ENCODE data around the gene UTS2B.

The UTS2B gene

GRCh38 chr3:191269289-191270085, 60.8 kb downstream of the UTS2B start:
- peak; percentile 57 for DNase-seq

DNA sequence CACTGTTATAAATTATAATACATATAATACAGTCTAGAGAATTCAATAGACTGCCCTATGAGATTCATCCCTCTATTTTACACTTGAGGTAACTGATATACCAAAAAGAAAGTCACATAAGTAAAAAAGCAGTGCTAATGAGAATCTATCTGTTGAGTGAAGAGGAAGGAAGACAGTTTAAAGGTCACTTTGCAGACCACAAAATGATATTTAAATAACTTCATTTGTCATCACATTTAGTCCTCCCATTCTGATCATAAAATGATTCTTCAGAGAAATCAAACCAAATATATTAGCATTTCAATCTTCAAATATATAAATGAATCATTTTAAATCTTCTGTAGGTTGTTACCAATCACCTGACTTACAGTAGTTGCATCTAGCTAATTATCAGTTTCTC, 61.6 kb downstream of the UTS2B start:
- no peak for DNase-seq

GRCh38 chr3:191263850-191264249, 66.5 kb downstream of the UTS2B start:
- DNase-seq = no peak

DNA sequence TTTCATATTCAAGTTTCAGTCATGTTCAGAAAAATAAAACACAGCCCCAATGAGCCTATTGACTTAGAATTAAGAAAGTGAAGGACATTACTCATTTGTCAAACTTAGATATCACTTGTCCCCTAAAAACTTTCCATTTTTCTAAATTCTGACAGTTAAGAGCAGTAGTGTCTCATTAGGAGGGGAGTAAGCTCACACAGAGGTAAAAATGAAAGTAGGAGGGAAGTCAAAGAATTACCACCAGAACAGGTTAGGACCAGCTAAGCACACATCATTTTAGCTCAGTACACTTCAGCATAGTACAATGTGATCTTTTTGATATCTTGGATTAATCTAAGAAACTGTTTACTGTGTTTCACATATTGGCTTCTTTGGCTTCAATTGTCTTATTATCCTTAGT, 67.0 kb downstream of the UTS2B start:
- no peak for DNase-seq

- DNase-seq = peak; percentile 15
Measured at GRCh38 chr3:191262650-191263049, 67.7 kb downstream of the UTS2B start.

GRCh38 chr3:191261304-191261638, 69.1 kb downstream of the UTS2B start:
- DNase-seq = no peak

DNA sequence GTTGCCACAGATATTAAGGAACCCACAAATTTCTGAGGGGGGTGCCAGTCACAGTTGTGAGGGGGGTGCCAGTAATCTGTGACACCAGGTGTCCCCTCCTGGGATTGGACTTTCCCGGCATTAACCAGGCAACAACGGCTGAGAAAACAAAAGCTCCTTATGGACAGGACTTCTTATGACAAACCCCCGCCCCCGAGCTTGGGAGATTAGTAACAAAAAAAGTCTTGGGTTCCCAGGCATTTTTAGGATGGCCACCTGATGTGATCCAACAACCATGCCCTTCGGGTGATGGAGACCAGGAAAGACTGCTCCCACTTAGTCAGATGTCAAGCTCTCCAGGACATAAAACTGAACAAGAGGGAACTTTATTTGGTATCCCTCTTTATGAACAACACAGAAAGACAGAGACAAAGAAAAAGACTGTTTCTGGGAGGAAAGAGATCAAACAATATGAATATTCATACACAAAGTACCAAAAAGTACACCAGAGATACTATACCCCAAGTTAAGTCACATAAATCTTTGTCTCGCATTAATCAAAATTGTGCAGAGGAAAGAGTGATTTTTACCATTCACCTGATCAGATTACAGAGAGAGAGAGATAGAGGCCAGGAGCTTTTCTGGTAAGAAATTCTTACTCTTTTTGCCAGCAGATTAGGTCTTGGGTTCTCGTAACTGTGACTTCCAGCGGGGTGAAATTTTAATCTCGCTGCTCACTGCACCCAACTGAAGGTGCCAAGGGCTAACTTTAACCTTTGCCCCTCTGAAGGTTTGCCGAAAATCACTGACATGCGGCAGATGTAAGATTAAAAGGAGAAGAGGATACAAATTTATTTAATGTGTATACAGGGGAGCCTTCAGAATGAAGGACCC, 69.7 kb downstream of the UTS2B start:
- no peak for DNase-seq

DNA sequence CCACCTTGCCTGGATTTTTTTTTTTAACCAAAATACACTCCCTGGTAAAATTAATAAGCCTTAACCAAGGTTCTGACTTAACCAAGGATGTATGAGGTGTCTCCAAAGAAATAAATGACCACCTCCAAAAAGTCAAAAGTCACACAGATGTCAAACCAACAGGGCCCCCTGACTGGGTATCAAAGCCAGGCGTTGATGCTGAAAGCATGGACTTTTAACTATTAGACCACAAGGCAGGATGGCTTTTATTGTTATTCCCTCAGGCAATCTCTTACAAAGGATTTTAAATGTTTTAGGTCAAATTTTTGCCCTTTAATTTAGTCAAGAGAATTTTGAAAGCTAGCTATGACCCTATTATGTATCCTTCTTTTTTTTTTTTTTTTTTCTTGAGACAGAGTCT, 70.8 kb downstream of the UTS2B start:
- DNase-seq = no peak

GRCh38 chr3:191257286-191257685, 73.0 kb downstream of the UTS2B start:
- no peak for DNase-seq

DNA sequence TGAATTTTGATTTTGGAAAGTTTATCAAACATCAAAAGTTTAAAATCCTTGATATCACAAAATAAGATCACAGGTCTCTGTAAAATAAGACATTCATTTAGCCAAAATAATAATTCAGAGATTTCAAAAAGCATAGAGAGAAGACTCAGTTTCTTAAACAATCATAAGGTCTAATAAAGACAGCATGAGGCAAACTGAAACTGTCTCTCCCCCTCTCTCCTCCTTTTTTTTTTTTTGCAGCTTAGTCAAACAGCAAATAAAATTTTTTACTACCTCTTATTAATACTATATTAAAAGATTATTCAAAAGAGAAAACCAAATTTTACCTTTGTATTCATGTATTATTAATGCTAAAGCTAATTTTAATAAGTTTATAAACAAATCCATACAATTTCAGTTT, 73.9 kb downstream of the UTS2B start:
- DNase-seq = no peak

- no peak for DNase-seq
Measured at GRCh38 chr3:191255156-191255555, 75.2 kb downstream of the UTS2B start.

DNA sequence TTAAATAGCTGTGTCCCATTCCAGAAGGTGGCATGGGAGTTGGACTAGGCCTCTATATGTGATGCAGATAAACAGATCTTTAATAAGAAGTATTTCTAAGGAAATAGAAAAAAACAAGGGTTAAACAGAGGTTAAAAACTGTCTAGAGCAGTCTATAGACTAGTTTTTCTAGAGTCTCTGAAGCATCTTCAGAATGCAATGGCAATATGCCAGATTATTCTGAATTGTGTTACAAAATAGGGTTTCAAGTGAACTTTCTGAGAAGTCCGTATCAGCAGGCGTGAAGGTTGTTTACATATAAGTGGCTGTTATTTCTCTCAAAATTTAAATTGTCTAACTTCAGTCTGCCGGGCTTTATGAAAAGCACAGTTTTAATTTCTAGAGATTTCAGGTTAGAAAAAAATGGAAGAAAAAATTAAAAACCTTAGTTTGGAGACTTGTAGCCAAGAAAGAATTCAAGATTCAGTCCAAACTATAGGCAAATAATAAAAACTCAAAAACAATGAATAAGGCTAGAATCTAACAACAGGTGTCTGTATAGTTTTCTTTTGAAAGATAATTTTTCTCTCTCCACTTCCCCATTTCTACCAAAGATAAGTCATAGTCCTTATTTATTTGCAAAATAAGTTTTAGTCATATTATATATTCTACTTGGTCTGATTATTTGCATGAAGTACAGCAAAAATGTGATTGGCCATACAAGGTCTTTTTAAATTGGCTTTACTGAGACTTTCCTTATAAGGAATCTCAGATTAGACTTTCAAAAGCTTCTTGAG, 76.0 kb downstream of the UTS2B start:
- no peak for DNase-seq

DNA sequence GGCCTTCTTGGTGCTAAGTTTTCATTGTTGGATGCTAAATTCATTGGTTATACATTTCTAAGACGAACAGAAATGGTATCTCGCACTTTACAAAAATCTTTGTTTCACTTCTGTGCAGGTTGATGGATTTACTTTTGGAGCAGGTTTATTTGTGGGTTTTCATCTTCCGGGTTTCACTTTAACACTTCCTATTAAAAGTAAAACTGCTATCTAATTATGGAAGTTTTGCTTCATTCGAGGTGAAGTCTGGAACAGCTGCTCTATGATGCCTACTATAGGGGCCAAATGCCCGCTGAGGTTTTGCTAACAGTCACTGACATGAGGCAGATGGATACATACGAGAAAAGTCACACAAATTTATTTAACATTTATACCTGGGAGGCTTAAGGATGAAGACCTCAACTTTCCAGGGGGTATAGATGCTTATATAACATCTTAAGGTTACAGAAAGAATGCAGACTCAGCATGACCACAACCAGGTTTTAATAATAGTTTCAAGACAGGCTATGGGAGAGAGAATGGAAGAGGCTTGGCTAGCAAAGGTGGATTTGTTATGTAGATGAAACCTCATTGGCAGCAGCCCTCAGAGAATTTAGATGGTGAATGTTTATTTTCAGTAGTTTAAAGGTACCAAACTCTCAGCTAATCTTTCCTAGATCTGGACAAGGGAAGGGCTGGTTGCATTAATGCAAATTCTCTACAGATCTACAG, 77.1 kb downstream of the UTS2B start:
- no peak for DNase-seq

DNA sequence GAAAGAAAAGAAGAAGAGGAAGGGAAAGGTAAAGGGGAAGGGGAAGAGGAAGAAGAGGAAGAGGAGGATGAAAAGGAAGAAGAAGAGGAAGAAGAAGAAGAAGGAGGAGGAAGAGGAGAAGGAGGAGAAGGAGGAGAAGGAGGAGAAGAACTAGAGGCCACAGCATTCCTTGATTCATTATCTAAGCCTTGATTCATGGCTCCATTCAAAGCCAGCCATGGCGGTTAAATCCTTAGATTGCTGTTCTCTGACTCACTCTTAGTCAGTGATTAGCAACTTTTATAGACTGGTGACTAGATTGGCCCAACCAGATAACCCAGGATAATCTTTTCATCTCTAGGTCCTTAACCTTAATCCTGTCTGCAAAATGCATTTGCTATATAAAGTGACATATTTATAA, 83.7 kb downstream of the UTS2B start:
- DNase-seq = no peak

GRCh38 chr3:191246034-191246433, 84.3 kb downstream of the UTS2B start:
- peak; percentile 100 for DNase-seq

DNA sequence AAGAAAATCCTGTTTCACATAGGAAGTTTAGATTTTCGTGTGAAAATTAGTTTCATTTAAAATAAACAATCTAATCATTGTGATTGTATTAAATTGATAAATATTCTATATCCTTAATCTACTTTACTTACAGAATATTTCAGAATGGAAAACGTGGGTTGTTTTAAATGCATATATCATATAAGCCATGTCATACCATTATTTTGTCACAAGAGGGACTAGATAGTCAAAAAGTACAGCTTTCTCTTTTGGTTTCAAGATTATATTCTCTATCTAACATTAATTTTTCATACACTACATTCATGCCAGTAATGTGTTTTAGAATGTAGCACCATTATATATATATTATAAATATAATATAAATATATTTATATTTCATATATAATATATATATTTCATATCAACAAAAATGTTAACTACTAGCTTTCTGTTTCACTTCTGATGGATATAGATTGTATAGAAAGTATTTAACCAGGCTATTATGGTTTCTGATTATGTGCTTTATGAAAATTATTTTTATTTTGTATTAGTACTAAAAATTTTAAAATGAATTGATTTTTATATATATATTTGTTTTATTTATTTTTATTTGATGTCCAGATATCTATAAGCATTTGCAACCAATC, 86.0 kb downstream of the UTS2B start:
- peak; percentile 18 for DNase-seq

- no peak for DNase-seq
Measured at GRCh38 chr3:191240486-191240885, 89.8 kb downstream of the UTS2B start.

- DNase-seq = no peak
Measured at GRCh38 chr3:191239407-191240031, 90.8 kb downstream of the UTS2B start.

DNA sequence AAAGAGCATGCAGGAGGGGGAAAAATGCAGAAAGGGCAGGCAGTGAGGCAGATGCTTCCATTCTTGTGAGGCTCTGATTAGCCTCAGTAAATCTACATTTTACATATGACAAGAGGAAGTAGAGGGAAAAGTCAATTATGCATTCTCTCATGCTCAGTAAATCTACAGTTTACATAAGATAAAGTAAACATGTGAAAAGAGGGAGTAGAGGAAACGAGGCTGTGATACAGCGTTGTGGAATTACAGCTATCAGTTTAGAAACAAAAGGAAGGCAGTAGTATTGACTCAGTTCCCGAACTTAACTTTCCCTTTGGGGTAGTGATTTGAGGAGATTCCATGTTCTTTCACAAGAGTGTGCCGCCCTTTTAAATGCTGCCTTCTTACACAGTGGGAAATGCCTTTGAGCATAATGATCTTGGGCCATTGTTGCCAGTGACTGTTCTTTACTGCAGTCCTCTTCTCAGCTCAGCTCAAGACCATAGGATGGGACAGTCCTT, 92.0 kb downstream of the UTS2B start:
- DNase-seq = no peak

DNA sequence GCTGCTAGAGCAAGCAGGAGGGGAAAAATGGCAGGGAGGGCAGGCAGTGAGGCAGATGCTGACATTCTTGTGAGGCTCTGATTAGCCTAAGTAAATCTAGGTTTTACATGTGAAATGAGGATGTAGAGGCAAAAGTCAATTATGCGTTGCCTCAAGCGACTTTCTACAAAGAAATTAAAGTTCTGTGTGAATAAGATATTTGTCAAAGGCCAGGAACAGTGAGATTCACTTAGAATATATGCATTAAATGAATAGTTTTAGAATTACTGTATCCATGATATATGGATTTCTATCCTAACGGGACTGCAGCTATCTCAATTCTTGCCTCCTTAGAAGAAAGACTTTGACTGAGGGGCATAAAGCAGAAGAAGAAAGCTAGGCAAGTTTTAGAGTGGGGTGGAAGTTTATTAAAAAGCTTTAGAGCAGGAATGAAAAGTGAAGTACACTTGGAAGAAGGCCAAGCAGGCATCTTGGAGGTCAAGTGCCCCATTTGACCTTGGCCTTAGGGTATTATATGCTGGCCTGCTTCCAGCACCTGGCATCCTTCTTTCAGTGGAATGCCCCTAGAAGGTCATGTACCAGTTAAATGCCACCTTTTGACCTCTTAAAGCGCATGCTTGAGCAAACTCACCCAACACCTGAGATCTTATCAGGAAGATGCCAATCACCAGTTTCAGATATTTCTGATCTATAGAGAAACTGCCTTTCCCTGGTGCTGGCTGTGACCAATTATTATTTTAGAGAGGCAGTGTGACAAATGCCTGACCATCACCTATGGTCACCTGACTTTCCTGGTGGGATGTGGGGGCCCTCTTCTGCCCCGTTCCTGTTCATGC, 93.1 kb downstream of the UTS2B start:
- no peak for DNase-seq

DNA sequence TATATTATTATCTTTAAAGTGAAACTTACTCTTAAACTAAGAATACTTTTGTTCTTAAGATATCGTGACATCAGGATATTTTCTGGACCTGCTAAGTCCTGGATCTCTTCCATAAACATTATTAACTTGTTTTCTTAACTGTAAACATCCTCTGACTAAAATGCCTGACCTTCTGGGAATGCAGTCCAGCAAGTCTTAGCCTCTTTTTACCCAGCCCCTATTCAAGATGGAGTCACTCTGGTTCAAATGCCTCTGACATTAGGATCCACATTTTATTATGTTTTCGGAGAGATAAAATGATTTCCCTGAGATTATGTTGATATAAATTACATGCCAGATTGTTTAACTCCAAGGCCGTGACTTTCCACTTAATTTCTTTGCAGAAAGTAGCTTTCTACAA, 93.7 kb downstream of the UTS2B start:
- no peak for DNase-seq
